Stimulated activated CD8-positive, alpha-beta memory T cell treated with anti-CD3 and anti-CD28 coated beads, Interleukin-2, amount 100 ng/mL, for 48 hours (primary cell): ENCODE results near the gene VRK3.
"Not testable (repeated sequence)": the region's sequence is repeated elsewhere in the genome, so short reads cannot be mapped to it uniquely, and the experiment has no call there.

ENCODE experiments used
- DNase-seq, 2 donors: peaks; one replicate each; pipeline ENCODE4 v3.0.0-alpha.2; 2020; ENCODE audit warnings: low read depth in 2 of 2

The VRK3 gene

GRCh38 chr19:50025022-50025793 lies at the start of gene VRK3:
TSS of gene VRK3 (minus strand) at chr19:50025372. CDS start at chr19:50016162, 9,210 bp downstream.
- peak; percentile 93 to 95 for DNase-seq

GRCh38 chr19:50068382-50068781 lies 43.2 kb upstream of the VRK3 start:
- not testable (repeated sequence) for DNase-seq

- no peak for DNase-seq
These were observed 42.4 kb upstream of the VRK3 start for GRCh38 chr19:50067575-50067974.

- no peak for DNase-seq
These were observed 40.8 kb upstream of the VRK3 start for GRCh38 chr19:50065938-50066337.

- DNase-seq, result no peak
These were observed 36.5 kb upstream of the VRK3 start for GRCh38 chr19:50061650-50062049.

- DNase-seq, result no peak
These were observed 34.9 kb upstream of the VRK3 start for GRCh38 chr19:50060107-50060506.

- DNase-seq, result no peak
These were observed 33.9 kb upstream of the VRK3 start for GRCh38 chr19:50059045-50059444.

GRCh38 chr19:50058425-50058824 lies 33.3 kb upstream of the VRK3 start:
- no peak for DNase-seq

- DNase-seq, result no peak
These were observed 27.9 kb upstream of the VRK3 start for GRCh38 chr19:50053119-50053518.

GRCh38 chr19:50051964-50052363 lies 26.8 kb upstream of the VRK3 start:
- no peak for DNase-seq

- DNase-seq, result not testable (repeated sequence)
These were observed 26.2 kb upstream of the VRK3 start for GRCh38 chr19:50051228-50051895.

GRCh38 chr19:50050406-50051227 lies 25.4 kb upstream of the VRK3 start:
- DNase-seq, result peak; percentile 57 to 71

GRCh38 chr19:50047671-50048070 lies 22.5 kb upstream of the VRK3 start:
- no peak for DNase-seq

- peak in 1 of 2 donors; percentile 43 for DNase-seq
These were observed 21.7 kb upstream of the VRK3 start for GRCh38 chr19:50046649-50047503.

GRCh38 chr19:50044922-50045321 lies 19.8 kb upstream of the VRK3 start:
- no peak for DNase-seq

- no peak for DNase-seq
These were observed 18.8 kb upstream of the VRK3 start for GRCh38 chr19:50043967-50044366.

GRCh38 chr19:50042363-50043024 lies 17.3 kb upstream of the VRK3 start:
- DNase-seq, result no peak

- no peak for DNase-seq
These were observed 15.8 kb upstream of the VRK3 start for GRCh38 chr19:50040967-50041366.

- DNase-seq, result no peak
These were observed 14.8 kb upstream of the VRK3 start for GRCh38 chr19:50039968-50040367.

- no peak for DNase-seq
These were observed 11.7 kb upstream of the VRK3 start for GRCh38 chr19:50036908-50037307.

- no peak for DNase-seq
These were observed 5.8 kb upstream of the VRK3 start for GRCh38 chr19:50030937-50031336.
